ENCODE data around the gene SLC2A4.
A peak's percentile ranks its signal among the peaks of the same experiment; 100 is the strongest.

Gene SLC2A4

DNA sequence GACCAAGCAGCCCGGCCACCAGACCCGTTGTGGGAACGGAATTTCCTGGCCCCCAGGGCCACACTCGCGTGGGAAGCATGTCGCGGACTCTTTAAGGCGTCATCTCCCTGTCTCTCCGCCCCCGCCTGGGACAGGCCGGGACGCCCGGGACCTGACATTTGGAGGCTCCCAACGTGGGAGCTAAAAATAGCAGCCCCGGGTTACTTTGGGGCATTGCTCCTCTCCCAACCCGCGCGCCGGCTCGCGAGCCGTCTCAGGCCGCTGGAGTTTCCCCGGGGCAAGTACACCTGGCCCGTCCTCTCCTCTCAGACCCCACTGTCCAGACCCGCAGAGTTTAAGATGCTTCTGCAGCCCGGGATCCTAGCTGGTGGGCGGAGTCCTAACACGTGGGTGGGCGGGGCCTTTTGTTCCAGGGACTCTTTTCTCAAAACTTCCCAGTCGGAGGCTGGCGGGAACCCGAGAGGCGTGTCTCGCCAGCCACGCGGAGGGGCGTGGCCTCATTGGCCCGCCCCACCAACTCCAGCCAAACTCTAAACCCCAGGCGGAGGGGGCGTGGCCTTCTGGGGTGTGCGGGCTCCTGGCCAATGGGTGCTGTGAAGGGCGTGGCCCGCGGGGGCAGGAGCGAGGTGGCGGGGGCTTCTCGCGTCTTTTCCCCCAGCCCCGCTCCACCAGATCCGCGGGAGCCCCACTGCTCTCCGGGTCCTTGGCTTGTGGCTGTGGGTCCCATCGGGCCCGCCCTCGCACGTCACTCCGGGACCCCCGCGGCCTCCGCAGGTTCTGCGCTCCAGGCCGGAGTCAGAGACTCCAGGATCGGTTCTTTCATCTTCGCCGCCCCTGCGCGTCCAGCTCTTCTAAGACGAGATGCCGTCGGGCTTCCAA, at the start of gene SLC2A4:
Gene SLC2A4, plus strand, starts transcription at position 645 of the 879 bp plus-strand sequence. Its CDS starts 217 bp downstream, at position 862.
- TF ChIP-seq, protein P1, sequence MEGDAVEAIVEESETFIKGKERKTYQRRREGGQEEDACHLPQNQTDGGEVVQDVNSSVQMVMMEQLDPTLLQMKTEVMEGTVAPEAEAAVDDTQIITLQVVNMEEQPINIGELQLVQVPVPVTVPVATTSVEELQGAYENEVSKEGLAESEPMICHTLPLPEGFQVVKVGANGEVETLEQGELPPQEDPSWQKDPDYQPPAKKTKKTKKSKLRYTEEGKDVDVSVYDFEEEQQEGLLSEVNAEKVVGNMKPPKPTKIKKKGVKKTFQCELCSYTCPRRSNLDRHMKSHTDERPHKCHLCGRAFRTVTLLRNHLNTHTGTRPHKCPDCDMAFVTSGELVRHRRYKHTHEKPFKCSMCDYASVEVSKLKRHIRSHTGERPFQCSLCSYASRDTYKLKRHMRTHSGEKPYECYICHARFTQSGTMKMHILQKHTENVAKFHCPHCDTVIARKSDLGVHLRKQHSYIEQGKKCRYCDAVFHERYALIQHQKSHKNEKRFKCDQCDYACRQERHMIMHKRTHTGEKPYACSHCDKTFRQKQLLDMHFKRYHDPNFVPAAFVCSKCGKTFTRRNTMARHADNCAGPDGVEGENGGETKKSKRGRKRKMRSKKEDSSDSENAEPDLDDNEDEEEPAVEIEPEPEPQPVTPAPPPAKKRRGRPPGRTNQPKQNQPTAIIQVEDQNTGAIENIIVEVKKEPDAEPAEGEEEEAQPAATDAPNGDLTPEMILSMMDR (conservative IDR thresholded peaks at IDR 0.05; ENCODE audit: low read depth, low read length): no peak
- H3K27ac ChIP-seq: no peak within 1 kb of the TSS

DNA sequence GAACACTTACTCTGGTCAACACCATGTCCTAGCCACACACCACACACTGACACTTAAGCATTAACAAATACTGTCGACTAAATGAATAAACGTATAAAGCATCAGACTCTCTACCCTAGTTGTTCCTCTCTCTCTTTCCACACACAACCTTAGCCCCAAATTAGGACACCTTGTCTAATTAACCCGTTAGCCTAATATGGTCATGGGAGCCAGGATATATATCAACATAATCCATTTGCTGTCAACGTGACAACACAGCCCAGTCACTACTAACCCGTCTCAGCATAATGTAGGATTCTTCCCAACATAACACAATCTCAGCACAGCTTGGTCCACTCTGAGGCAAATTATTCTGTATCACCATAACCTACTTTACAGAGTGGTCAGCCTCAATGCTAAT, 49.4 kb upstream of the SLC2A4 start:
- no peak overlapping the region for H2AFZ ChIP-seq (ENCODE audit: low read depth)
- H3K36me3 ChIP-seq (ENCODE audit: insufficient read depth): no peaks in the 10 kb centered on the region
- TF ChIP-seq, protein P1 (conservative IDR thresholded peaks at IDR 0.05; ENCODE audit: low read depth, low read length): no peak
- H3K27me3 ChIP-seq (ENCODE audit: insufficient read depth, low read depth): no peaks in the 10 kb centered on the region
- H3K79me2 ChIP-seq (ENCODE audit: insufficient read depth, low read depth): no peaks in the 10 kb centered on the region
- no peak overlapping the region for H3K9ac ChIP-seq
- H4K20me1 ChIP-seq (ENCODE audit: insufficient read depth): no peaks in the 10 kb centered on the region
- H3K27ac ChIP-seq: no peak overlapping the region
- no peak overlapping the region for H3K4me3 ChIP-seq (IDR thresholded peaks at IDR 0.05; ENCODE audit: insufficient read depth, low read depth, low read length)
- no peaks in the 10 kb centered on the region for H3K4me1 ChIP-seq (ENCODE audit: low read depth, poor library complexity, severe bottlenecking)
- no peak overlapping the region for H3K4me2 ChIP-seq

More for the DNA sequence above, at the start of gene SLC2A4:
- peak within 1 kb of the TSS; percentile 26; the same call in 1 of the 2 replicates for H2AFZ ChIP-seq (ENCODE audit: low read depth)
- H4K20me1 ChIP-seq (ENCODE audit: insufficient read depth): no peaks in the 10 kb centered on the region
- H3K4me2 ChIP-seq: 0 out of 2 replicates have a peak within 1 kb of the TSS, but pooled peaks have one; percentile 25
- H3K9ac ChIP-seq: no peak within 1 kb of the TSS
- H3K4me1 ChIP-seq (ENCODE audit: low read depth, poor library complexity, severe bottlenecking): no peaks in the 10 kb centered on the region
- H3K79me2 ChIP-seq (ENCODE audit: insufficient read depth, low read depth): no peaks in the 10 kb centered on the region
- H3K36me3 ChIP-seq (ENCODE audit: insufficient read depth): no peaks in the 10 kb centered on the region
- H3K27me3 ChIP-seq (ENCODE audit: insufficient read depth, low read depth): no peaks in the 10 kb centered on the region
- no peak within 1 kb of the TSS for H3K4me3 ChIP-seq (IDR thresholded peaks at IDR 0.05; ENCODE audit: insufficient read depth, low read depth, low read length)

DNA sequence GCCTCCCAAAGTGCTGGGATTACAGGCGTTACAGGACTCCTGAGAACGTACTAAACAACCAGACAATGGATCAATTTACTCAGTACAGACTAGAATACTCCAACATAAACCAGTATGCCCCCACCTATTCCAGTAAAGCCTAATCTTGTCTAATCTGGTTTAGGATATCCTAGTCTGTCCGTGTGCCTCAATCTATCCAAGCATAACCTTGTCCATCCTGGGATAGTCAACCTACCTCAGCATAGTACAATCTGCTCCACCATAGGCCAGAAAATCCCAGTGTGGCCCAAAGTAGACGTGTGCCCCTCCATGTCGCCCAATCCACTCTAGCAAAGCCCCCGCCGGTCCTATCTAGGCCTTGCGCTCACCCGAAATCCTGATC, 47.8 kb upstream of the SLC2A4 start:
- Histone ChIP-seq H3K36me3 (ENCODE audit: insufficient read depth) (no peaks in the 10 kb centered on the region), H3K27me3 (ENCODE audit: insufficient read depth, low read depth) (no peaks in the 10 kb centered on the region), H3K9ac (peak overlapping the region; percentile 15; the same call in 1 of the 2 replicates), H3K4me2 (no peak overlapping the region; the same call in 1 of the 2 replicates), H3K27ac (no peak overlapping the region), H3K79me2 (ENCODE audit: insufficient read depth, low read depth) (no peaks in the 10 kb centered on the region), H4K20me1 (ENCODE audit: insufficient read depth) (no peaks in the 10 kb centered on the region), H3K4me1 (ENCODE audit: low read depth, poor library complexity, severe bottlenecking) (no peaks in the 10 kb centered on the region), H3K4me3 (IDR thresholded peaks at IDR 0.05; ENCODE audit: insufficient read depth, low read depth, low read length) (no peak overlapping the region), H2AFZ (ENCODE audit: low read depth) (no peak overlapping the region)
- TF ChIP-seq, protein P1 (conservative IDR thresholded peaks at IDR 0.05; ENCODE audit: low read depth, low read length): no peak

DNA sequence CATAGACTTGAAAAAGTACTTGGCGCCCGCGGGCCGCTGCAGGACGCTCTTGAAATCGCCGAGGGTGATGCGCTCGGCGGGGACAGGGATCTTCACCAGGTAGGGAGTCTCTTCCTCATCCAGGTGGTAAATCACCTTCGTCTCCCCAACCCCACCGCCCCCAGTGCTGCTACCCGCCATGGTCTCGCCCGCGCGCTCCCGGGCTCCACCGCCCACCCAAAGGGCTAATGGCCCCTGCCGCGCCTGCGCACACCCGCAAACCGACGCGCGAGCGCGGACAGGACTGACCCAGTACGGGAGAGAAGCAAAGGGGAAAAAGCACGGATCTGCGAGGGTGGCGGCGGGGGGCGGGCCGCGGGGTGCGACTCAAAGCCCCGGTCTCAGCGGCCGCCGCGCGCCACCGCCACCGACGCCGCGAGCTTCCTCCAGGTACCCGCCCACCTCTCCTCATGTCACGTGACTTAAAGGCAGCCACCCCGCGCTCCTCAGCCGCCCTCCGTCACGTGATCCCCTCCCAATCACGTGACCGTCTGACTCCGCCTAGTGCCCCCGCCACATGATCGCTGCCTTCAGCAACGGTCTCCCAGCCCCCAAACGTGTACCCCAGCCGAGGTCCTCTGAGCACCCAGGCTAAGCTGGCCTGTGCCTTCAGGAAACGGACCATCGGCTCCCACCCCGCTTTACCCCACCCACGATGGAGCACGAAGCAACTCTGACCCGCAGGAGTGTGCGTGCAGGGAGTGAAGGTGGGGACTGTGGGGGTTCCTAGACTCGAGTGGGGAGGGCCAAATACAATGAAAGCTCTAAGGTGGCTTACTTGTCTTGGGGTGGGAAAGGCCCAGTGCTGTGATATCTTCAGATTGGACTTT, 47.2 kb upstream of the SLC2A4 start, which contains the start of gene DVL2:
Gene DVL2, minus strand, starts transcription at position 435 of the 869 bp plus-strand sequence. Its CDS starts 255 bp downstream, at position 180.
- Histone ChIP-seq H3K27ac (no peak within 1 kb of the TSS), H2AFZ (ENCODE audit: low read depth) (no peak within 1 kb of the TSS), H3K36me3 (ENCODE audit: insufficient read depth) (no peaks in the 10 kb centered on the region), H4K20me1 (ENCODE audit: insufficient read depth) (no peaks in the 10 kb centered on the region), H3K4me1 (ENCODE audit: low read depth, poor library complexity, severe bottlenecking) (no peaks in the 10 kb centered on the region), H3K4me2 (peak within 1 kb of the TSS; percentile 25; the same call in 1 of the 2 replicates), H3K27me3 (ENCODE audit: insufficient read depth, low read depth) (no peaks in the 10 kb centered on the region), H3K79me2 (ENCODE audit: insufficient read depth, low read depth) (no peaks in the 10 kb centered on the region), H3K9ac (peak within 1 kb of the TSS; percentile 15; the same call in 1 of the 2 replicates), H3K4me3 (IDR thresholded peaks at IDR 0.05; ENCODE audit: insufficient read depth, low read depth, low read length) (no peak within 1 kb of the TSS)
- TF ChIP-seq, protein P1 (conservative IDR thresholded peaks at IDR 0.05; ENCODE audit: low read depth, low read length): no peak
